ENCODE data around the gene ELF2.
A peak's percentile ranks its signal among the peaks of the same experiment; 100 is the strongest.
"Not testable (repeated sequence)": the region's sequence is repeated elsewhere in the genome, so short reads cannot be mapped to it uniquely, and the experiment has no call there.

Gene ELF2

DNA sequence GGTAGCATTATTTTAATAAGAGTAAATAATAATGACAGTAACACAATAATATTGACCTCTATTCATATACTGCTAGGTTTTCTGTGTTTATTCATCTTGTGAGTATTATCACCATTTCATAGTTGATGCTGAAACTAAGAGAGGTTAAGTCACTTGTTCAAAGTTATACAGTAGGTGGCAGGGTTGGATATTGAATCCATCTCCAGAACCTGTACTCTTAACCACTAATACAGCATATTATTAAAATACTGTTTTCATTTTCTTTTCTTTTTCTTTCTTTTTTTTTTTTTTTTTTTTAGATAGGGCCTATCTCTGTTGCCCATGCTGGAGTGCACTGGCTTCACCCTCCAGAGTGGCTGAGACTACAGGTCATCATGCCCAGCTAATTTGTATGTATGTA, 7.1 kb upstream of the ELF2 start:
- DNase-seq (ENCODE audit: low spot score) = no peak

- peak; percentile 95 for DNase-seq (ENCODE audit: low spot score)
Observed at GRCh38 chr4:139177869-139178619, 1.0 kb upstream of the ELF2 start.

- DNase-seq (ENCODE audit: low spot score) = peak; percentile 77
Observed at GRCh38 chr4:139176302-139177048, 543 bp downstream of the ELF2 start.

DNA sequence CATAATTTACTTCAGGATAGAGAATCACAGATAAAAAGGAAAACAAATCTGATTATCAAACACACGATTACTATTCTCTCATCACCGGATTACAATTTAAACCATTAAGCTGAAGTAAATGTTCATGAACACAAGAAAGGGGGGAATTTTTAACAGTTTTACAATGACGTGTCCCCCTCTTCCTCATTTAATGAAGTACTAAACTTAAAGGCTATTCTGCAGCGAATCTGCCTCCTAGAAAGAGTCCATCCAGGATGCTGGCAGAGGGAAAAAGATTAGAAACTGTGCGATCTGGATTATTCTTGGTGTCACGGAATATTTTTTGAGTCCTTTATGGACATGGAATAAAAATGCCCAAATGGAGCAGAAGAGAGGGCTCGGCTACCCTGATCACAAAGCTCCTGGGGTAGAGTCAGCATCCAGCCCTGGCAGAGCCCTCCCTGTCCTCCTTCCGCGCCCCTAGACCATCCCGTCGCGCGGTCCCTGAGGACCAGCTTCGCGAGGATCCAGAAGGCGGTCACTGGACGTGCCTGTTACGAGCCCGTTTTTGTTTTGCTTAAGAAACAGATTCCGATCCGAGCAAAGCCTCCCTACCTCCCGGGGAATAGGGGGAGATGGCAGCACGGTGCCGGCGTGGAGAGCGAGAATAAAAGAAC, 1.2 kb downstream of the ELF2 start:
- peak; percentile 62 for DNase-seq (ENCODE audit: low spot score)

DNA sequence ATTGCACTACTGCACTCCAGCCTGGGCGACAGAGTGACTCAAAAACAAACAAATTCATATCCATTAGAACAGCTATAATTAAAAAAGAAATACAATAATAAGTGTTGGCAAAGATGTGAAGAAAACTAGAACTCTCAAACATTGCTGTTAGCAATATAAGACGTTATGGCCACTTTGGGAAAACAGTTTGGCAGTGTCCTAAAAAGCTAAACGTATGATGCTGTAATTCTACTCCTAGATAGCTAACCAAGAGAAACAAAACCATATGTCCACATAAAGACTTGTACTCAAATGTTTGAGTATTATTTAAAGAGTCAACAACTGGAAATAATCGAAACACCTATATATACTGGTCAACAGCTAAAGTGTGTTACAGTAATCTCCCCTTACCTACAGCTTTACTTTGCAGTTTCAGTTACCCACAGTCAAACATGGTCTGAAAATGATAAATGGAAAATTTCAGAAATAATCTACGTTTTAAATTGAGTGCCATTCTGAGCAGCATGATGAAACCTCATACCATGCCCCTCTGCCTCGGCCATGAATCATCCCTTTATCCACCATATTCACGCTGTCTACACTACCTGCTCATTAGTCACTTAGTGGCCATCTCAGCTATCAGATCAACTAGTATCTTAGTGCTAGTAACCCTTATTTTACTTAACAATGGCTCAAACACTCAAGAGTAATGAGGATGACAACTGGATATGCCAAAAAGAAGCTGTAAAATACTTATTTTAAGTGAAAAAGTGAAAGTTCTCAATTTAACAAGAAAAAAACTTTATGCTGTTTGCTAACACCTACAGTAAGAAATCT, 4.9 kb downstream of the ELF2 start:
- no peak for DNase-seq (ENCODE audit: low spot score)

DNA sequence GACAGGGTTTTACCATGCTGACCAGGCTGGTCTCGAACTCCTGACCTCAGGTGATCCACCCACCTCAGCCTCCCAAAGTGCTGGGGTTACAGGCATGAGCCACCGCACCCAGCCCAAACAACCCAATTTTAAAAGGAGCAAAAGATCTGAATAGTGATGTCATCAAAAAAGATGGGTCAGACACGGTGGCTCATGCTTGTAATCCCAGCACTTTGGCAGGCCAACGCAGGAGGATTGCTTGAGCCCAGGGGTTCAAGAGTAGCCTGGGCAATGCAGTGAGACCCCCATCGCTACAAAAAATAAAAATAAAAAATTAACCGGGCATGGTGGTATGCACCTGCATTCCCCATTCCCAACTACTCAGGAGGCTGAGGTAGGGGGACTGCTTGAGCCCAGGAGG, 6.1 kb downstream of the ELF2 start:
- no peak for DNase-seq (ENCODE audit: low spot score)

DNA sequence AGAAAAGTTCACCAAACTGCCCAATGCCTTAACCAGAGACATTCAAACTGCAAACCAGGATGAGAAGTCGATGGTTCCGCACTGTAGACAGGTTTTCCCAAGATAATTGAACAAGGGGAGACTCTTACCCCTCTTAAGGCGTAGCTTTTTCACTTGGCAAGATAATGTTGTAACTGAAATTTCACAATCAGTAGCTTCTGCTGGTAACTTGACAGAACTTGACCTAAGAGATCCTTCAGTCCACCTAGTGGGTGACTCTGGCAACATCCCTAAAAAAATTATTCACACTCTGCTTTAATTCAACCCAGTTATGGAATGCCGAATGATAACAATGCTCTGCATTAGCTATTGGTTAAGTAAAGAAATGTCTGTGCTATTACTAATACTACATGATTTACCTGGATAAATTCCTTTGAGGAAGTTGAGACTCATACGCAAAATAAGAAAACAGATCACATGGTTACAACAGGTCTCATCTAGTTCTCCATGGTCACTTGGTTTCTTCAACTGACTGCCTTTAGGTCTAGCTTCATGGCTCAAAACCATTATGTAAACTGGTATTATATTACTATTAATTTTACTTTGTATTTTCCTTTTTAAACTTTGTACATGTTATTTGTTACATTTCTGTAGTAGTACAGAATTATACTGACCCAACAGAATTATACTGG, 9.1 kb downstream of the ELF2 start:
- DNase-seq (ENCODE audit: low spot score) = peak; percentile 34

DNA sequence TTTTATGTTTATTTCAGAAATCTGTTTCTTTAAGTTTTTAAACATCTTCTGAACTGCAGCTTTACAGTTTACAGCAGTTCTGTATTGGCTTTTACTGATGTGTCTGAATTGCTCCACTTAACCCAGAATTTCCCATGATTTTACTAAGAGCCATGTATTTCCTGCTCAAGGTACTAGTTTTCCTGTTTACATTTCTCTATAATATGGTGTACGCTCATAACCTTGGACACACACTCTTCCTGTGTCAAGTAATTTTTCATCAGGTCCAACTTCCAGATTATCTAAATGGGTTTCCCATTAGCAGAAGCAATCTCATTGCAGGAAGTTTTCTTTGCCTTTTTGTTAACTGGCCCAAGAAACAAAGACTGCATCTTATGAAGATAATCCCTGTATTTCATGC, 12.3 kb downstream of the ELF2 start:
- DNase-seq (ENCODE audit: low spot score) = no peak

- no peak for DNase-seq (ENCODE audit: low spot score)
Observed at GRCh38 chr4:139163806-139164206, 13.2 kb downstream of the ELF2 start.

DNA sequence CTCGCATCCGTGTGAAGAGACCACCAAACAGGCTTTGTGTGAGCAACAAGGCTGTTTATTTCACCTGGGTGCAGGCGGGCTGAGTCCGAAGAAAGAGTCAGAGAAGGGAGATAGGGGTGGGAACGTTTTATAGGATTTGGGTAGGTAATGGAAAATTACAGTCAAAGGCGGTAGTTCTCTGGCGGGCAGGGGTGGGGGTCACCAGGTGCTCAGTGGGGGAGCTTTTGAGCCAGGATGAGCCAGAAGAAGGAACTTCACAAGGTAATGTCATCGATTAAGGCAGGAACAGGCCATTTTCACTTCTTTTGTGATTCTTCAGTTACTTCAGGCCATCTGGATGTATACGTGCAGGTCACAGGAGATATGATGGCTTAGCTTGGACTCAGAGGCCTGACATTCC, 19.0 kb downstream of the ELF2 start:
- DNase-seq (ENCODE audit: low spot score) = not testable (repeated sequence)

DNA sequence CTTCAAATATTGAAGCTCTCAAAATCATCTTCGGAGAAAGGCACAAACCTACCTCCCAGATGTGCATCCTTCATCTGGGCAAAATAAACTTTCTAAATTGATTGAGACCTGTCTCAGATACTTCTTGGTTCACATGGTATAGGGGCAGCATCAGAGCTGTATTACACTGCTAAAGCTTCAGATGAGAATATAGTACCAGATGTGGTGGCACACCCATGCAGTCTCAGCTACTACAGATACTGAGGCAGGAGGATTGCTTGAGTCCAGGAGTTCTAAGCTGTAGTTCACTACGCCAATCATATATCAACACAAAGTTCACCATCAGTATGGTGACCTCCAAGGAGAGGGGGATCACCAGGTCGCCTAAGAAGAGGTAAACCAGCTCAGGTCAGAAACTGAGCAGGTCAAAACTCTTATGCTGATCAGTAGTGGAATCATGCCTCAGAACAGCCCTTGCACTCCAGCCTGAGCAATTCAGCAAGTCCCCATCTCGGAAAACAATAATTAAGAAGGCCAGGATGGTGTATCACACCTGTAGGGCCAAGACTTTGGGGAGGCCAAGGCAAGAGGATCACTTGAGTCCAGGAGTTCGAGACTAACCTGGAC, 22.0 kb downstream of the ELF2 start:
- DNase-seq (ENCODE audit: low spot score) = no peak

DNA sequence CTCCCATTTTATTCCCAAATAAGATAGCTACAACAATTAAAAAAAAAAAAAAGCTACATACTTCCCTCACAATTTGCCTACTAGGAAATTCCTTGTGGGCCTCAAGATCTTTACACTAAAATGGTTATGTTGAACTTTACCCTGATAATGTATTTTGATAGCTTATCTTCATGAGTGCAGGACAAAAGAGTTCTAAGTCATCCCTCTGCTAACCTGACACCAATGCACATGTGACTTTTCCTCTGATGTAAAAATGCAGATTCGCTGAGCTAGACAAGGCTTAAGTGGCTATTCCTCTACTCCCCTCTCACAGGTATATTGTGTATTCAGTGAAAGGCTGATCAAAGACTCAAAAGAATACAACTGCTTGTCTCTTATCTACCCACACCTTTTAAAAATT, 22.5 kb downstream of the ELF2 start:
- no peak for DNase-seq (ENCODE audit: low spot score)

DNA sequence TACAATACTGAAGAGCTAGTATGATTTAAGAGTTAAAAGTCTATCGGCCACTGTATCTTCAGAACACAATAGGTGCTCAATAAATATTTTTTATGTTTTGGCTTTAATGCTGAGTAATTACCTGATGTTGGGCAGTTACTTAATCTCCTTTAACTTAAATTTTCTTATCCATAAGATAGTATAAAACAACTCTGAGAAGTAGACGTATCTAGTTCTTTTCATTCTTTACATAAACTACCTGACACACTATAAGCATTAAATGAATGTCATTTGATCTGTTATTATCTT, 22.9 kb downstream of the ELF2 start:
- no peak for DNase-seq (ENCODE audit: low spot score)

DNA sequence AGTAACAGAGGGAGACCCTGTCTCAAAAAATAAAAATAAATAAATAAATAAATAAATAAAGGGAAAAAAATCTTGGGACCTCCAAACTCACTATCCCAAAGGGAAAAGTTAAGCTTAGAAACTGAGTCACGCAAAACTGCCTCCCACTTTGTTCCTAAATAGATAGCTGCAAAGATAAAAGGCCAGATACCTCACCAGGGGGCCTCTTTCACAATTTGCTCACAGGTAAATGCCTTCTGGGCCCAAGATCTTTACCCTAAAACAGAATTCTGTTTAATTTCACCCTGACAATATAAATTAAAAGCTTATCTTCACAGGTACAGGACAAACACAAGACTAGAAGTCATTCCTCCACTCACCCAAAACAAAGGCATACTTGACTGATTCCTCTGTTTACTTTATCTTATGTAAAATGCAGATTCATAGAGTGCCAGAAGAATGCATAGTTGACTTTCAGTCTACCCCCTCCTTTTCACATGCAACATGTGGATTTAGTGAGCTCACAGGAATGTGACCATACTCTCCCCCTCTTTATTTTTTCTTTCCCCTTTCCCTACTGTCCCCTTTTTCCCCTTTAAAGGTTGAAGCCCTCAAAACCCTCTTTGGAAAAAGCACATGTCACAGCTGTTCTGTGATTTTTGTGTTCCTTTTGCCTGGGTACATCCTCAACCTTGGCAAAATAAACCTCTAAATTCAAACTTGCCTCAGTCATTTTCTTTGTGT, 23.4 kb downstream of the ELF2 start:
- no peak for DNase-seq (ENCODE audit: low spot score)

- DNase-seq (ENCODE audit: low spot score) = no peak
Observed at GRCh38 chr4:139152249-139152648, 24.8 kb downstream of the ELF2 start.

DNA sequence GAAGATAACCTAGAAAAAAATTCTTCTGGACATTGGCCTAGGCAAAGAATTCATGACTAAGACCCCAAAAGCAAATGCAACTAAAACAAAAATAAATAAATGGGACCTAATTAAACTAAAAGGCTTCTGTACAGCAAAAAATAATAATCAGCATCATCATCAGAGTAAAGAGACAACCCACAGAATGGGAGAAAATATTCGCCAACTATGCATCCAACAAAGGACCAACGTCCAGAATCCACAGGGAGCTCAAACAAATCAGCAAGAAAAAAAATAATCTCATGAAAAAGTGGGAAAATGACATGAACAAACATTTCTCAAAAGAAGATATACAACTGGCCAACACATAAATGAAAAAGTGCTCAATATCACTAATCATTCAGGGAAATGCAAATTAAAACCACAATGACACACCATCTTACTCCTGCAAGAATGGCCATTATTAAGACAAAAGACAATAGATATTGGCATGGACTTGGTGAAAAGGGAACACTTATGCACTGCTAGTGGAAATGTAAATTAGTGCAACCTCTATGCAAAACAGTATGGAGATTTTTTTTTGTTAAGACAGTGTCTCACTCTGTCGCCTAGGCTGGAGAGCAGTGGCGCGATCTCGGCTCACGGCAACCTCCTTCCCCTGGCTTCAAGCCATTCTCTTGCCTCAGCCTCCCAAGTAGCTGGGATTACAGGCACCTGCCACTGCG, 29.9 kb downstream of the ELF2 start:
- no peak for DNase-seq (ENCODE audit: low spot score)

- no peak for DNase-seq (ENCODE audit: low spot score)
Observed at GRCh38 chr4:139145552-139145932, 31.5 kb downstream of the ELF2 start.

GRCh38 chr4:139144911-139145551, 32.0 kb downstream of the ELF2 start:
- DNase-seq (ENCODE audit: low spot score) = no peak

DNA sequence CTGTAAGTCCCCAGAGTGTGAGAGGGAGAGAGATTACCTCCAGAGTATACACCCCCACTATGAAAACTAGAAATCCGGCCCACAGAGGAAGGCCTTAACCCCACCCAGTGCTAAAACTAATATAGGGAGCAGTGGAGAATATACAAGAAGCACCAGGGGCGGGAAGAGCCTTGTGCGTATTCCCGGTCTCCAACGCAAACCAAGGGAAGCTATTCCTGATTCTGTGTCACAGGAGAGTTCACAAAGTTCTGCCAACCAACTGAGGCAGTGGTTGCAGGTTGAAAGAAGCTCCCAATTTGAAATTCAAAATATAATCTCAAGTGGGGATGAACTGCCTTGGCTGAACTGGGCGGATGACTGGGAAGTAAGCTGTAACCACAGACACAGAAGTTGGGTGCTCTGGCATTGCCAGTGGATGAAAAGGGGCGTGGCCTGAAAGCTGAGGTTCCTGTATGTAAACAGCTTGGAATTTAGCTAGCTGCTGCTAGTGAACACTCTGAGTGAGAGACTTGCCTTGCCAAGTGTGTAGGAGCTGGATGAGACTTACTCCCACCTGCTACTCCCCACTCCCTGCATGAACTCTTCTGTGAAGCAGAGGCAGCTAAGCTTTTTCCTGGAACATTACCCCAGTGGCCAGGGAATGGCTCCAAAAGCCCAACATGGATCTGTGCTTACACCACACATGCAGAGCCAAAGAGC, 32.7 kb downstream of the ELF2 start:
- no peak for DNase-seq (ENCODE audit: low spot score)

Measured in D341Med (cell line).